NCI-H510A treated with DMSO at 0.1 percent for 48 hours (cell line): ENCODE measurements around the gene ITPRIP.

Source experiments
- DNase-seq: peaks from one replicate; lab custom pipeline; 2025; lab: John Stamatoyannopoulos, UW

Gene ITPRIP

GRCh38 chr10:104279550-104280259 lies 58.6 kb downstream of the ITPRIP start:
- no peak for DNase-seq

GRCh38 chr10:104277785-104278184 lies 60.5 kb downstream of the ITPRIP start:
- peak; percentile 75 for DNase-seq

- no peak for DNase-seq
Measured at GRCh38 chr10:104276192-104276591, 62.1 kb downstream of the ITPRIP start.

- DNase-seq = no peak
Measured at GRCh38 chr10:104274762-104275721, 63.2 kb downstream of the ITPRIP start.

- no peak for DNase-seq
Measured at GRCh38 chr10:104273899-104274575, 64.2 kb downstream of the ITPRIP start.

- no peak for DNase-seq
Measured at GRCh38 chr10:104273286-104273685, 65.0 kb downstream of the ITPRIP start.

- DNase-seq = peak; percentile 99
Measured at GRCh38 chr10:104268713-104269645, 69.3 kb downstream of the ITPRIP start, which contains the start of gene GSTO2. GSTO2 (plus strand) TSS chr10:104269184; CDS start chr10:104274916, 5,732 bp downstream.

GRCh38 chr10:104268405-104268712 lies 69.9 kb downstream of the ITPRIP start:
- peak; percentile 18 for DNase-seq

- DNase-seq = no peak
Measured at GRCh38 chr10:104267721-104268404, 70.4 kb downstream of the ITPRIP start.

GRCh38 chr10:104264783-104265182 lies 73.5 kb downstream of the ITPRIP start:
- no peak for DNase-seq

- DNase-seq = no peak
Measured at GRCh38 chr10:104262055-104262454, 76.2 kb downstream of the ITPRIP start.

GRCh38 chr10:104260775-104261115 lies 77.5 kb downstream of the ITPRIP start:
- no peak for DNase-seq

- DNase-seq = no peak
Measured at GRCh38 chr10:104259999-104260774, 78.1 kb downstream of the ITPRIP start.
